Body of pancreas (tissue), 4 donors: ENCODE measurements around the gene RTBDN. TPM values are rescaled to one million over a fixed set of nuclear protein-coding genes. Genes with fewer than 3 reads are reported as not detected.

Experiments used
- ATAC-seq: fragments of 150-250 bp; one replicate; pipeline ENCODE4 v1.9.1; 2016
- DNase-seq, 4 donors: peaks; one replicate each; pipeline ENCODE4 v3.0.0-alpha.2; 2019
- H3K27ac ChIP-seq, 4 donors: fragments of 200-600 bp; sonication (generic); 1 replicate in 3 of 4; 2 replicates in 1 of 4; pipeline versions ENCODE4 v1.5.1 to v1.6.1; 2016 to 2019; ENCODE audit warnings: mild to moderate bottlenecking in 1 of 4, mixed read lengths in 1 of 4, moderate library complexity in 1 of 4
- H3K27me3 ChIP-seq, 2 donors: fragments of 200-600 bp; sonication (generic); one replicate each; pipeline ENCODE4 v1.6.0; 2016; ENCODE audit warnings: mild to moderate bottlenecking in 1 of 2
- H3K36me3 ChIP-seq, 2 donors: fragments of 200-600 bp; sonication (generic); replicated peaks in 1 of 2; 2 replicates each; pipeline ENCODE4 v1.5.1; 2016; ENCODE audit warnings: low read depth in 2 of 2; ENCODE audit not compliant: insufficient read depth in 1 of 2
- H3K4me1 ChIP-seq: fragments of 200-600 bp; sonication (generic); one replicate; pipeline ENCODE4 v1.6.0; 2016
- H3K4me3 ChIP-seq, 2 donors: fragments of 200-600 bp; sonication (generic); 1 replicate in 1 of 2; 2 replicates in 1 of 2; pipeline ENCODE4 v1.5.1; 2016 to 2019
- H3K9me3 ChIP-seq, 3 donors: fragments of 200-600 bp; sonication (generic); 1 replicate in 2 of 3; 2 replicates in 1 of 3; pipeline ENCODE4 v1.5.1; 2016
- CTCF ChIP-seq, 7 experiments: fragments of 450-650 bp in 4 of 7; fragments of 200-600 bp in 3 of 7; sonication (generic) in 3 of 7; IDR thresholded peaks; one replicate each; pipeline ENCODE4 v1.5.1; 2016 to 2019; ENCODE audit warnings: antibody characterized with exemption in 7 of 7
- POLR2A ChIP-seq, 3 donors: fragments of 450-650 bp; IDR thresholded peaks; one replicate each; pipeline ENCODE4 v1.6.1; 2016; ENCODE audit warnings: antibody characterized with exemption in 3 of 3, mild to moderate bottlenecking in 2 of 3
- WGBS, 2 donors: methylation state at CpG; one replicate each; pipeline ENCODE4 v1.1.5; 2017; 5-methylcytosine and 5-hydroxymethylcytosine counted together
- intact Hi-C: fragments of 100-400 bp; cut with DNase I; formaldehyde crosslinking; loops from one replicate; pipeline ENCODE4 v1.15.1; 2023
- total RNA-seq, 2 donors: library from RNA; depleted of rRNA; stranded (reverse); fragments of >200 nt; gene quantifications; one replicate each; pipeline ENCODE4 v1.1.0, GENCODE V29; 2016

RTBDN gene
- total RNA-seq, 2 donors from 2014 or later: 0.52 TPM; not detected in 1

GRCh38 chr19:12838182-12838885, 4.0 kb upstream of the RTBDN start, which contains the start of gene MAST1:
TSS of gene MAST1 (plus strand) at chr19:12838515. CDS start at chr19:12838573, 58 bp downstream.
- Histone ChIP-seq H3K4me3 (no peak within 1 kb of the TSS), H3K36me3 (no peaks in the 10 kb centered on the region), H3K27ac (no peak within 1 kb of the TSS), H3K27me3 (peaks cover 0 to 46% of the 10 kb centered on the region in 2 donors), H3K4me1 (peaks cover 33% of the 10 kb centered on the region), H3K9me3 (no peaks in the 10 kb centered on the region)
- peak; percentile 36 to 69 (median 45) for DNase-seq
- peak; percentile 66 for ATAC-seq
- WGBS, 2 donors: 0 to 1% methylated on average over 16 to 61 of the region's 69 CpGs
- TF ChIP-seq CTCF (IDR thresholded peaks at IDR 0.05) (peak in 4 of 7 experiments; percentile 53 to 66 (median 63)), POLR2A (IDR thresholded peaks at IDR 0.05) (no peak)
- intact Hi-C loops: no loop called here

- ATAC-seq (no peak), DNase-seq (no peak)
- 66 to 67% methylated on average over 4 of the region's 4 CpGs for WGBS, 2 donors
- intact Hi-C loops: no loop called here
- H3K4me1 ChIP-seq: peaks cover 43% of the 10 kb centered on the region
- TF ChIP-seq POLR2A (IDR thresholded peaks at IDR 0.05) (no peak), CTCF (IDR thresholded peaks at IDR 0.05) (no peak)
- peaks cover 0 to 45% of the 10 kb centered on the region in 2 donors for H3K27me3 ChIP-seq
- H3K4me3 ChIP-seq: no peak overlapping the region
- no peaks in the 10 kb centered on the region for H3K9me3 ChIP-seq
- H3K27ac ChIP-seq: no peak overlapping the region
- H3K36me3 ChIP-seq: no peaks in the 10 kb centered on the region
Measured at GRCh38 chr19:12837225-12837624, 2.8 kb upstream of the RTBDN start.

GRCh38 chr19:12836529-12836863, 2.1 kb upstream of the RTBDN start:
- no peak overlapping the region for H3K4me3 ChIP-seq
- intact Hi-C loops: no loop called here
- ATAC-seq (no peak), DNase-seq (no peak)
- H3K9me3 ChIP-seq: no peaks in the 10 kb centered on the region
- H3K4me1 ChIP-seq: peaks cover 43% of the 10 kb centered on the region
- H3K27ac ChIP-seq: no peak overlapping the region
- H3K36me3 ChIP-seq: no peaks in the 10 kb centered on the region
- no peak for TF ChIP-seq POLR2A (IDR thresholded peaks at IDR 0.05)
- TF ChIP-seq CTCF (IDR thresholded peaks at IDR 0.05): no peak
- WGBS, 2 donors: 6% methylated on average over 5 to 6 of the region's 6 CpGs
- H3K27me3 ChIP-seq: peaks cover 0 to 38% of the 10 kb centered on the region in 2 donors

- no peak for TF ChIP-seq POLR2A (IDR thresholded peaks at IDR 0.05)
- no peak for TF ChIP-seq CTCF (IDR thresholded peaks at IDR 0.05)
- ATAC-seq (no peak), DNase-seq (peak in 3 of 4 donors; percentile 22 to 51 (median 31))
- Histone ChIP-seq H3K4me3 (no peak overlapping the region), H3K4me1 (peaks cover 33% of the 10 kb centered on the region), H3K36me3 (no peaks in the 10 kb centered on the region), H3K9me3 (no peaks in the 10 kb centered on the region), H3K27ac (no peak overlapping the region), H3K27me3 (peaks cover 0 to 32% of the 10 kb centered on the region in 2 donors)
- whole genome bisulfite sequencing, 2 donors: 5 to 7% methylated on average over 24 to 39 of the region's 39 CpGs
- intact Hi-C loops: no loop called here
Measured at GRCh38 chr19:12834976-12835757, 788 bp upstream of the RTBDN start.
